GM23248 (cell line): ENCODE data around the gene BAIAP2L2. TPM values are rescaled to one million over a fixed set of nuclear protein-coding genes. Genes with fewer than 3 reads are reported as not detected.

Source experiments
- DNase-seq: peaks from one replicate; pipeline ENCODE4 v3.0.0-alpha.2; 2015
- H2AFZ ChIP-seq: fragments of 200-600 bp; sonication (generic); 2 replicates; pipeline ENCODE4 v1.6.1; 2016; ENCODE audit warnings: antibody characterized with exemption
- H3F3A ChIP-seq: fragments of 200-600 bp; sonication (generic); 2 replicates; pipeline ENCODE4 v1.6.1; 2016; ENCODE audit warnings: mild to moderate bottlenecking, antibody characterized with exemption, mixed run types; ENCODE audit not compliant: insufficient read depth
- H3K27ac ChIP-seq: fragments of 200-600 bp; sonication (generic); 2 replicates; pipeline ENCODE4 v1.5.1; 2016; ENCODE audit warnings: mild to moderate bottlenecking
- H3K27me3 ChIP-seq: fragments of 200-600 bp; sonication (generic); replicated peaks from 2 replicates; pipeline ENCODE4 v1.6.1; 2016; ENCODE audit warnings: mild to moderate bottlenecking; ENCODE audit not compliant: insufficient read depth
- H3K36me3 ChIP-seq: fragments of 200-600 bp; sonication (generic); 2 replicates; pipeline ENCODE4 v1.6.1; 2016; ENCODE audit warnings: low read depth, mild to moderate bottlenecking
- H3K4me1 ChIP-seq: fragments of 200-600 bp; sonication (generic); 2 replicates; pipeline ENCODE4 v1.6.1; 2016; ENCODE audit warnings: mild to moderate bottlenecking; ENCODE audit not compliant: insufficient read depth
- H3K4me2 ChIP-seq: fragments of 200-600 bp; sonication (generic); one replicate; pipeline ENCODE4 v1.6.1; 2016; ENCODE audit warnings: mild to moderate bottlenecking; ENCODE audit not compliant: unreplicated experiment
- H3K4me3 ChIP-seq: fragments of 200-600 bp; sonication (generic); 2 replicates; pipeline ENCODE4 v1.5.1; 2016; ENCODE audit warnings: mild to moderate bottlenecking
- H3K79me2 ChIP-seq: fragments of 200-600 bp; sonication (generic); 2 replicates; pipeline ENCODE4 v1.6.1; 2016; ENCODE audit warnings: mild to moderate bottlenecking; ENCODE audit not compliant: insufficient read depth
- H3K9ac ChIP-seq: fragments of 200-600 bp; sonication (generic); 2 replicates; pipeline ENCODE4 v1.6.1; 2016; ENCODE audit warnings: mild to moderate bottlenecking
- H3K9me2 ChIP-seq: fragments of 200-600 bp; sonication (generic); 2 replicates; pipeline ENCODE4 v1.6.1; 2016; ENCODE audit warnings: mixed run types, mild to moderate bottlenecking, moderate library complexity; ENCODE audit not compliant: insufficient read depth
- H3K9me3 ChIP-seq: fragments of 200-600 bp; sonication (generic); one replicate; pipeline ENCODE4 v1.6.1; 2017; ENCODE audit warnings: low read depth
- H4K20me1 ChIP-seq: fragments of 200-600 bp; sonication (generic); 2 replicates; pipeline ENCODE4 v1.6.0; 2016; ENCODE audit not compliant: insufficient read depth
- EZH2 ChIP-seq: fragments of 200-600 bp; sonication (generic); IDR thresholded peaks from 2 replicates; pipeline ENCODE4 v1.6.1; 2018; ENCODE audit warnings: antibody characterized with exemption, mild to moderate bottlenecking; ENCODE audit not compliant: insufficient read depth, poor library complexity, severe bottlenecking
- EZH2phosphoT487 ChIP-seq: fragments of 200-600 bp; sonication (generic); IDR thresholded peaks from 2 replicates; pipeline ENCODE4 v1.6.1; 2018; ENCODE audit warnings: antibody characterized with exemption, moderate library complexity, mild to moderate bottlenecking, low read depth; ENCODE audit not compliant: insufficient read depth
- WGBS, 2 experiments: methylation state at CpG; one replicate each; pipeline ENCODE4 v1.1.6; 2015 to 2017; ENCODE audit warnings: low lambda C conversion rate in 2 of 2, low coverage in 1 of 2; ENCODE audit errors: missing lambda C conversion rate in 2 of 2; 5-methylcytosine and 5-hydroxymethylcytosine counted together
- in situ Hi-C: fragments of 300-500 bp; cut with MboI; formaldehyde crosslinking; loops from 2 replicates; pipeline ENCODE4 v1.15.0; 2020
- polyA plus RNA-seq: library from polyadenylated mRNA; unstranded; fragments of >200 nt; fragmentation: Nextera tagmentation; extraction: Ambion mirVana; gene quantifications from 2 replicates; pipeline ENCODE4 v1.2.1, GENCODE V29; 2016
- total RNA-seq: library from RNA; depleted of rRNA; stranded (reverse); fragments of >200 nt; shearing (Covaris generic); gene quantifications from 2 replicates; pipeline ENCODE4 v1.2.3, GENCODE V29; 2014

BAIAP2L2 gene
- total and polyA plus RNA-seq, 2 experiments from 2014 or later, result 12.6 to 13.4 TPM

- no peaks in the 10 kb centered on the region for H4K20me1 ChIP-seq
- TF ChIP-seq EZH2phosphoT487 (no peak), EZH2 (no peak)
- in situ Hi-C loops, result no loop called here
- no peak overlapping the region for H2AFZ ChIP-seq
- H3K4me1 ChIP-seq, result no peaks in the 10 kb centered on the region
- H3K27ac ChIP-seq, result no peak overlapping the region
- H3F3A ChIP-seq, result no peaks in the 10 kb centered on the region
- H3K27me3 ChIP-seq, result no peaks in the 10 kb centered on the region
- no peaks in the 10 kb centered on the region for H3K9me3 ChIP-seq
- DNase-seq, result no peak
- no peaks in the 10 kb centered on the region for H3K36me3 ChIP-seq
- 91 to 93% methylated on average over 12 of the region's 12 CpGs for WGBS, 2 experiments
- no peaks in the 10 kb centered on the region for H3K9me2 ChIP-seq
- H3K4me2 ChIP-seq, result no peak overlapping the region
- H3K79me2 ChIP-seq, result no peaks in the 10 kb centered on the region
- H3K4me3 ChIP-seq, result no peak overlapping the region
- no peak overlapping the region for H3K9ac ChIP-seq
Observed at GRCh38 chr22:38077096-38077495, 33.4 kb downstream of the BAIAP2L2 start.

GRCh38 chr22:38075961-38076360 is 34.5 kb downstream of the BAIAP2L2 start:
- 88 to 89% methylated on average over 9 to 13 of the region's 13 CpGs for WGBS, 2 experiments
- no peaks in the 10 kb centered on the region for H4K20me1 ChIP-seq
- no peaks in the 10 kb centered on the region for H3K36me3 ChIP-seq

GRCh38 chr22:38075105-38075825 is 35.2 kb downstream of the BAIAP2L2 start:
- in situ Hi-C loops, result no loop called here

More at GRCh38 chr22:38075961-38076360, 34.5 kb downstream of the BAIAP2L2 start:
- no peaks in the 10 kb centered on the region for H3K9me2 ChIP-seq
- H3K4me2 ChIP-seq, result no peak overlapping the region
- H2AFZ ChIP-seq, result no peak overlapping the region
- H3K27ac ChIP-seq, result no peak overlapping the region
- no peak for DNase-seq
- H3K27me3 ChIP-seq, result no peaks in the 10 kb centered on the region
- no peaks in the 10 kb centered on the region for H3K4me1 ChIP-seq
- no peaks in the 10 kb centered on the region for H3F3A ChIP-seq
- no peaks in the 10 kb centered on the region for H3K9me3 ChIP-seq
- H3K9ac ChIP-seq, result no peak overlapping the region
- no peaks in the 10 kb centered on the region for H3K79me2 ChIP-seq
- H3K4me3 ChIP-seq, result no peak overlapping the region
- in situ Hi-C loops, result no loop called here
- no peak for TF ChIP-seq EZH2
- no peak for TF ChIP-seq EZH2phosphoT487

GRCh38 chr22:38074181-38075104 is 36.0 kb downstream of the BAIAP2L2 start:
- no peaks in the 10 kb centered on the region for H3K36me3 ChIP-seq
- no peaks in the 10 kb centered on the region for H3K9me3 ChIP-seq
- H2AFZ ChIP-seq, result no peak overlapping the region
- WGBS, 2 experiments, result 92 to 93% methylated on average over 31 to 47 of the region's 47 CpGs
- no peaks in the 10 kb centered on the region for H4K20me1 ChIP-seq
- H3K9ac ChIP-seq, result no peak overlapping the region
- in situ Hi-C loops, result no loop called here
- no peak for TF ChIP-seq EZH2
- no peak for TF ChIP-seq EZH2phosphoT487
- H3K27ac ChIP-seq, result no peak overlapping the region
- H3F3A ChIP-seq, result no peaks in the 10 kb centered on the region
- no peak overlapping the region for H3K4me2 ChIP-seq
- H3K9me2 ChIP-seq, result no peaks in the 10 kb centered on the region
- H3K79me2 ChIP-seq, result no peaks in the 10 kb centered on the region
- DNase-seq, result no peak
- no peak overlapping the region for H3K4me3 ChIP-seq
- H3K4me1 ChIP-seq, result no peaks in the 10 kb centered on the region
- no peaks in the 10 kb centered on the region for H3K27me3 ChIP-seq

More at GRCh38 chr22:38075105-38075825, 35.2 kb downstream of the BAIAP2L2 start:
- Histone ChIP-seq H3K4me3 (no peak overlapping the region), H3K9me2 (no peaks in the 10 kb centered on the region), H3K9me3 (no peaks in the 10 kb centered on the region), H3K9ac (no peak overlapping the region), H3K27ac (no peak overlapping the region), H4K20me1 (no peaks in the 10 kb centered on the region), H3K4me2 (no peak overlapping the region), H3K4me1 (no peaks in the 10 kb centered on the region), H3K27me3 (no peaks in the 10 kb centered on the region), H3K36me3 (no peaks in the 10 kb centered on the region), H2AFZ (no peak overlapping the region), H3F3A (no peaks in the 10 kb centered on the region), H3K79me2 (no peaks in the 10 kb centered on the region)
- DNase-seq, result no peak
- WGBS, 2 experiments, result 92 to 94% methylated on average over 19 to 32 of the region's 32 CpGs
- no peak for TF ChIP-seq EZH2
- no peak for TF ChIP-seq EZH2phosphoT487
